SK-N-SH treated with all-trans-retinoic acid at 6 μM for 48 hours (cell line): ENCODE measurements around the gene RAF1.

ENCODE experiments used
- ATAC-seq: fragments of 200-7000 bp; cut with Tn5 transposase; 3 replicates; pipeline ENCODE4 v1.9.1; 2020; ENCODE audit warnings: mild to moderate bottlenecking, moderate library complexity
- ARNTL ChIP-seq: fragments of 450-650 bp; formaldehyde crosslinking; IDR thresholded peaks from 2 replicates; pipeline ENCODE4 v1.5.0; 2020; ENCODE audit warnings: low read depth, mild to moderate bottlenecking, moderate library complexity, borderline replicate concordance
- BACH2 ChIP-seq: fragments of 250-450 bp; sonication (Bioruptor Pico); IDR thresholded peaks from 2 replicates; pipeline ENCODE4 v1.9.0; 2021; ENCODE audit warnings: mild to moderate bottlenecking, borderline replicate concordance
- CSDC2 ChIP-seq: fragments of 250-450 bp; sonication (Bioruptor Pico); IDR thresholded peaks from 2 replicates; pipeline ENCODE4 v1.5.0; 2020; ENCODE audit warnings: mild to moderate bottlenecking, moderate library complexity
- ESRRG ChIP-seq: fragments of 250-450 bp; sonication (Bioruptor Pico); IDR thresholded peaks from 2 replicates; pipeline ENCODE4 v1.6.1; 2021; ENCODE audit warnings: mild to moderate bottlenecking
- GLIS3 ChIP-seq: fragments of 250-450 bp; sonication (Bioruptor Pico); IDR thresholded peaks from 2 replicates; pipeline ENCODE4 v1.5.0; 2020; ENCODE audit warnings: mild to moderate bottlenecking, moderate library complexity
- OSR1 ChIP-seq: fragments of 250-450 bp; sonication (Bioruptor Pico); IDR thresholded peaks from 2 replicates; pipeline ENCODE4 v1.8.0; 2022; ENCODE audit warnings: moderate library complexity, mild to moderate bottlenecking, inconsistent platforms
- PPARA ChIP-seq: fragments of 250-450 bp; sonication (Bioruptor Pico); IDR thresholded peaks from 2 replicates; pipeline ENCODE4 v1.5.0; 2020; ENCODE audit warnings: mild to moderate bottlenecking, borderline replicate concordance
- RARB ChIP-seq: fragments of 250-450 bp; sonication (Bioruptor Pico); IDR thresholded peaks from 2 replicates; pipeline ENCODE4 v1.8.0; 2021; ENCODE audit warnings: mild to moderate bottlenecking, moderate library complexity
- SNAI2 ChIP-seq: fragments of 250-450 bp; sonication (Bioruptor Pico); IDR thresholded peaks from 2 replicates; pipeline ENCODE4 v1.5.0; 2020; ENCODE audit warnings: mild to moderate bottlenecking, moderate library complexity
- TCF4 ChIP-seq: fragments of 250-450 bp; sonication (Bioruptor Pico); IDR thresholded peaks from 2 replicates; pipeline ENCODE4 v1.8.0; 2021; ENCODE audit warnings: mild to moderate bottlenecking, moderate library complexity, borderline replicate concordance
- TOX ChIP-seq: fragments of 250-450 bp; sonication (Bioruptor Pico); IDR thresholded peaks from 2 replicates; pipeline ENCODE4 v1.8.0; 2021; ENCODE audit warnings: mild to moderate bottlenecking, moderate library complexity, borderline replicate concordance
- ZC3H10 ChIP-seq: fragments of 250-450 bp; sonication (Bioruptor Pico); IDR thresholded peaks from 2 replicates; pipeline ENCODE4 v1.5.1; 2021; ENCODE audit warnings: mild to moderate bottlenecking, moderate library complexity
- ZFP3 ChIP-seq: fragments of 250-450 bp; sonication (Bioruptor Pico); IDR thresholded peaks from 2 replicates; pipeline ENCODE4 v1.5.0; 2020; ENCODE audit warnings: mild to moderate bottlenecking, moderate library complexity
- ZFP30 ChIP-seq: fragments of 450-650 bp; formaldehyde crosslinking; IDR thresholded peaks from 2 replicates; pipeline ENCODE4 v1.5.0; 2022; ENCODE audit warnings: mild to moderate bottlenecking, moderate library complexity
- ZNF565 ChIP-seq: fragments of 450-650 bp; formaldehyde crosslinking; conservative IDR thresholded peaks from 2 replicates; pipeline ENCODE4 v1.5.0; 2020; ENCODE audit warnings: low read depth, mild to moderate bottlenecking, moderate library complexity
- ZNF70 ChIP-seq: fragments of 450-650 bp; formaldehyde crosslinking; IDR thresholded peaks from 2 replicates; pipeline ENCODE4 v1.5.0; 2020; ENCODE audit warnings: mild to moderate bottlenecking, moderate library complexity
- ZNF8 ChIP-seq: fragments of 450-650 bp; formaldehyde crosslinking; IDR thresholded peaks from 2 replicates; pipeline ENCODE4 v1.5.0; 2020; ENCODE audit warnings: mild to moderate bottlenecking, moderate library complexity
- TF ChIP-seq, protein P1 (sequence below): fragments of 250-450 bp; sonication (Bioruptor Pico); IDR thresholded peaks from 2 replicates; pipeline ENCODE4 v1.8.0; 2020; ENCODE audit warnings: mild to moderate bottlenecking, moderate library complexity, borderline replicate concordance
- TF ChIP-seq, protein P2 (sequence below): fragments of 250-450 bp; sonication (Bioruptor Pico); IDR thresholded peaks from 2 replicates; pipeline ENCODE4 v1.5.1; 2021; ENCODE audit warnings: mild to moderate bottlenecking, moderate library complexity
- TF ChIP-seq, protein P3 (sequence below): fragments of 250-450 bp; sonication (Bioruptor Pico); IDR thresholded peaks from 2 replicates; pipeline ENCODE4 v1.8.0; 2021; ENCODE audit warnings: low read depth, mild to moderate bottlenecking, moderate library complexity, borderline replicate concordance
- TF ChIP-seq, protein P4 (sequence below): fragments of 250-450 bp; sonication (Bioruptor Pico); IDR thresholded peaks from 2 replicates; pipeline ENCODE4 v1.5.1; 2020; ENCODE audit warnings: low read depth, mild to moderate bottlenecking, moderate library complexity

The RAF1 gene

GRCh38 chr3:12660196-12660595 lies 3.7 kb downstream of the RAF1 start:
- ATAC-seq, result no peak
- no peak for TF ChIP-seq OSR1 (CRISPR knock-in tag)
- TF ChIP-seq ZNF565 (CRISPR knock-in tag), result no peak
- TF ChIP-seq, protein P1, sequence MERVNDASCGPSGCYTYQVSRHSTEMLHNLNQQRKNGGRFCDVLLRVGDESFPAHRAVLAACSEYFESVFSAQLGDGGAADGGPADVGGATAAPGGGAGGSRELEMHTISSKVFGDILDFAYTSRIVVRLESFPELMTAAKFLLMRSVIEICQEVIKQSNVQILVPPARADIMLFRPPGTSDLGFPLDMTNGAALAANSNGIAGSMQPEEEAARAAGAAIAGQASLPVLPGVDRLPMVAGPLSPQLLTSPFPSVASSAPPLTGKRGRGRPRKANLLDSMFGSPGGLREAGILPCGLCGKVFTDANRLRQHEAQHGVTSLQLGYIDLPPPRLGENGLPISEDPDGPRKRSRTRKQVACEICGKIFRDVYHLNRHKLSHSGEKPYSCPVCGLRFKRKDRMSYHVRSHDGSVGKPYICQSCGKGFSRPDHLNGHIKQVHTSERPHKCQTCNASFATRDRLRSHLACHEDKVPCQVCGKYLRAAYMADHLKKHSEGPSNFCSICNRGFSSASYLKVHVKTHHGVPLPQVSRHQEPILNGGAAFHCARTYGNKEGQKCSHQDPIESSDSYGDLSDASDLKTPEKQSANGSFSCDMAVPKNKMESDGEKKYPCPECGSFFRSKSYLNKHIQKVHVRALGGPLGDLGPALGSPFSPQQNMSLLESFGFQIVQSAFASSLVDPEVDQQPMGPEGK (CRISPR knock-in tag), result no peak
- TF ChIP-seq ARNTL, result no peak
- TF ChIP-seq TCF4, result no peak
- no peak for TF ChIP-seq RARB (CRISPR knock-in tag)
- TF ChIP-seq ZFP3, result no peak
- no peak for TF ChIP-seq BACH2 (CRISPR knock-in tag)
- no peak for TF ChIP-seq ZFP30 (CRISPR knock-in tag)
- no peak for TF ChIP-seq TOX
- TF ChIP-seq, protein P2, sequence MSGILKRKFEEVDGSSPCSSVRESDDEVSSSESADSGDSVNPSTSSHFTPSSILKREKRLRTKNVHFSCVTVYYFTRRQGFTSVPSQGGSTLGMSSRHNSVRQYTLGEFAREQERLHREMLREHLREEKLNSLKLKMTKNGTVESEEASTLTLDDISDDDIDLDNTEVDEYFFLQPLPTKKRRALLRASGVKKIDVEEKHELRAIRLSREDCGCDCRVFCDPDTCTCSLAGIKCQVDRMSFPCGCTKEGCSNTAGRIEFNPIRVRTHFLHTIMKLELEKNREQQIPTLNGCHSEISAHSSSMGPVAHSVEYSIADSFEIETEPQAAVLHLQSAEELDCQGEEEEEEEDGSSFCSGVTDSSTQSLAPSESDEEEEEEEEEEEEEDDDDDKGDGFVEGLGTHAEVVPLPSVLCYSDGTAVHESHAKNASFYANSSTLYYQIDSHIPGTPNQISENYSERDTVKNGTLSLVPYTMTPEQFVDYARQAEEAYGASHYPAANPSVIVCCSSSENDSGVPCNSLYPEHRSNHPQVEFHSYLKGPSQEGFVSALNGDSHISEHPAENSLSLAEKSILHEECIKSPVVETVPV, result no peak
- no peak for TF ChIP-seq ZNF70
- no peak for TF ChIP-seq ESRRG
- no peak for TF ChIP-seq GLIS3
- no peak for TF ChIP-seq PPARA (CRISPR knock-in tag)
- TF ChIP-seq, protein P3, sequence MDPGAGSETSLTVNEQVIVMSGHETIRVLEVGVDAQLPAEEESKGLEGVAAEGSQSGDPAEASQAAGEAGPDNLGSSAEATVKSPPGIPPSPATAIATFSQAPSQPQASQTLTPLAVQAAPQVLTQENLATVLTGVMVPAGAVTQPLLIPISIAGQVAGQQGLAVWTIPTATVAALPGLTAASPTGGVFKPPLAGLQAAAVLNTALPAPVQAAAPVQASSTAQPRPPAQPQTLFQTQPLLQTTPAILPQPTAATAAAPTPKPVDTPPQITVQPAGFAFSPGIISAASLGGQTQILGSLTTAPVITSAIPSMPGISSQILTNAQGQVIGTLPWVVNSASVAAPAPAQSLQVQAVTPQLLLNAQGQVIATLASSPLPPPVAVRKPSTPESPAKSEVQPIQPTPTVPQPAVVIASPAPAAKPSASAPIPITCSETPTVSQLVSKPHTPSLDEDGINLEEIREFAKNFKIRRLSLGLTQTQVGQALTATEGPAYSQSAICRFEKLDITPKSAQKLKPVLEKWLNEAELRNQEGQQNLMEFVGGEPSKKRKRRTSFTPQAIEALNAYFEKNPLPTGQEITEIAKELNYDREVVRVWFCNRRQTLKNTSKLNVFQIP (CRISPR knock-in tag), result no peak
- TF ChIP-seq ZNF8, result no peak
- no peak for TF ChIP-seq SNAI2 (CRISPR knock-in tag)
- no peak for TF ChIP-seq ZC3H10 (CRISPR knock-in tag)
- TF ChIP-seq CSDC2 (CRISPR knock-in tag), result no peak

DNA sequence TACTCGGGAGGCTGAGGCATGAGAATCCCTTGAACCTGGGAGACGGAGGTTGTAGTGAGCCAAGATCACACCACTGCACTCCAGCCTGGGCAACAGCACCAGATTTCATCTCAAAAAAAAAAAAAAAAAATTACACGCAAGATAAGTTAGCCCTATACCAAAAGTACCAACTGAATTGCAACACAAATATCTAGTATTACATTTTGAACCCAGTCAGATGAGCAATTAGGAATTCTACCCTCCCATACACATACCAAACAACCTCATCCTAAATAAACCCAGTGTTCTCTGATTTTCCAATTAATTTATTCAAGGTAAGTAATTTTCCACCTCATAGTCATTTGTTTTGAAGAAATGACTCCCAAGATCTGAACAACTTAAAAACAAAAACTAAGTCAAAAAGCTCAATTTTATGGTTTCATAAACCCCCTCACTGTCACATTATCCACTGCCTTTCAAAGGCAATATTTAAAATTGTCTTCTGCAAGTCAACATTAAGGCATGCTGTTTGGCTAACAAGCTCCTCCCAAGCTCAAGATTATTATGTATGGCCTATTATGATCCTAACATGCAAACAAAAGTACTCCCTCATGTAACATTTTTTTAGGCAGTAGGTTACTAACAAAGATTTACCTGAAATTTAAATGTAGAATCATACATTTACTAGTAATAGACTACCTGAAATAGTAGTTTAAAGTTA lies 4.5 kb downstream of the RAF1 start:
- no peak for TF ChIP-seq OSR1 (CRISPR knock-in tag)
- ATAC-seq, result no peak

DNA sequence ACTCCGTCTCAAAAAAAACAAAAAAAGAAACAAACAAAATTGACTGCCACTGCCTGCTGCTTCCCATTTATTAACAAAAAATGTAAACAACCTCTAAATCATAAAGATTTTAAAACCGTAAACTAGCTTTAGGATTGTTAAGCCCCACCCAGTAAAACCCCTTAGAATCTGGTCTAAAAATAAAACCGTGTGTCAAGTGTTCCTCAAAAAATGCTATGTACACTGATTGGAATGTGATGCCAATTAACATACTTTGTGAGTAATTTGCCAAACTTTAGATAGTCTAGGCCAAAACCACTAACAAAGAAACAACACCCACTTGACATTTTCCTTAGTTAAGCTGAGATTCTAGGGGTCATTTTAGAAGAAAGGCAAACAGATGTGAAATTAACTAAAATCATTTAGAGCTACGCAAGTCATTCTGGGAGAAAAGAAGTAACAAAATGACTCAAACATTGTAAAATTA lies 5.3 kb downstream of the RAF1 start:
- no peak for TF ChIP-seq ESRRG
- TF ChIP-seq, protein P4, sequence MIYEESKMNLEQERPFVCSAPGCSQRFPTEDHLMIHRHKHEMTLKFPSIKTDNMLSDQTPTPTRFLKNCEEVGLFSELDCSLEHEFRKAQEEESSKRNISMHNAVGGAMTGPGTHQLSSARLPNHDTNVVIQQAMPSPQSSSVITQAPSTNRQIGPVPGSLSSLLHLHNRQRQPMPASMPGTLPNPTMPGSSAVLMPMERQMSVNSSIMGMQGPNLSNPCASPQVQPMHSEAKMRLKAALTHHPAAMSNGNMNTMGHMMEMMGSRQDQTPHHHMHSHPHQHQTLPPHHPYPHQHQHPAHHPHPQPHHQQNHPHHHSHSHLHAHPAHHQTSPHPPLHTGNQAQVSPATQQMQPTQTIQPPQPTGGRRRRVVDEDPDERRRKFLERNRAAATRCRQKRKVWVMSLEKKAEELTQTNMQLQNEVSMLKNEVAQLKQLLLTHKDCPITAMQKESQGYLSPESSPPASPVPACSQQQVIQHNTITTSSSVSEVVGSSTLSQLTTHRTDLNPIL (CRISPR knock-in tag), result no peak
- TF ChIP-seq, protein P1 (CRISPR knock-in tag), result no peak
- TF ChIP-seq ZFP30 (CRISPR knock-in tag), result no peak
- TF ChIP-seq TOX, result no peak
- TF ChIP-seq, protein P3 (CRISPR knock-in tag), result no peak
- no peak for TF ChIP-seq CSDC2 (CRISPR knock-in tag)
- no peak for TF ChIP-seq ZFP3
- no peak for TF ChIP-seq ZNF8
- TF ChIP-seq PPARA (CRISPR knock-in tag), result no peak
- no peak for TF ChIP-seq GLIS3
- TF ChIP-seq ZC3H10 (CRISPR knock-in tag), result no peak
- ATAC-seq, result peak; percentile 21; the same call in 1 of the 3 replicates
